Measurements from ENCODE around the gene PSORS1C2.

DNA sequence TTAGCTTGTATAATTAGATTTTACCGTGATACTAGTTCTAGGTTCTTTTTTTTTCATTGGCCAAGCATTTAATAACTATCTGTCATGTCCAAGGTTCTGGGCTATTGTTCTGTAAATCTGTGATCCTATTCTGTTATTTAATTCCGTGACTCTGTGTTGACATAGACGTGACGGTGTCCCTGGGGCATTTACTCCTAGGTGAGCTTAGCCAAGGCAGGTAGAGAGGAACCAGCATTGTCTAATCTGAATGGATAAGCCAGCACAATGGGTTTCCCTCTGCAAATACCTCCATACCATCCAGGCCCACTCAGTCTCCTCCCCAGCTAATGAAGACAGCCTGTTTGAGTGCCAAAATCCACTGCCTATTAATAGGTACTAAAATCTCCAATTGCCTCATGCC, 9.7 kb downstream of the PSORS1C2 start:
- no peak for TF ChIP-seq NFRKB (IDR thresholded peaks at IDR 0.05)
- no peak for TF ChIP-seq SP1 (IDR thresholded peaks at IDR 0.05)
- no peak for TF ChIP-seq ARNT (IDR thresholded peaks at IDR 0.05)
- TF ChIP-seq FOXA1 (IDR thresholded peaks at IDR 0.05) = no peak
- no peak for TF ChIP-seq FOXK2 (IDR thresholded peaks at IDR 0.05)
- no peak for TF ChIP-seq TARDBP (IDR thresholded peaks at IDR 0.05)
- TF ChIP-seq SUZ12 (IDR thresholded peaks at IDR 0.05) = no peak
